GM23338 (cell line): ENCODE measurements around the gene KIFC3.

Experiments
- CREB1 ChIP-seq: fragments of 250-450 bp; sonication (Bioruptor Pico); IDR thresholded peaks from 2 replicates; pipeline ENCODE4 v1.5.0; 2020; ENCODE audit warnings: low read depth, mild to moderate bottlenecking, moderate library complexity
- EZH2 ChIP-seq: fragments of 200-600 bp; sonication (generic); IDR thresholded peaks from one replicate; pipeline ENCODE4 v1.8.0; 2017; ENCODE audit warnings: antibody characterized with exemption, mild to moderate bottlenecking, low read depth; ENCODE audit not compliant: unreplicated experiment
- EZH2phosphoT487 ChIP-seq: fragments of 200-600 bp; sonication (generic); IDR thresholded peaks from one replicate; pipeline ENCODE4 v1.8.1; 2018; ENCODE audit warnings: antibody characterized with exemption; ENCODE audit not compliant: unreplicated experiment
- JUNB ChIP-seq: IDR thresholded peaks from one replicate; pipeline ENCODE4 v1.6.1; 2016; ENCODE audit warnings: antibody characterized with exemption; ENCODE audit not compliant: unreplicated experiment
- POLR2AphosphoS5 ChIP-seq: IDR thresholded peaks from 2 replicates; pipeline ENCODE4 v1.6.1; 2016; ENCODE audit warnings: antibody characterized with exemption, low read depth
- TF ChIP-seq, protein P1 (sequence below), 2 experiments: fragments of 200-600 bp in 1 of 2; sonication (generic) in 1 of 2; conservative IDR thresholded peaks; 2 replicates each; pipeline versions ENCODE4 v1.5.1 to v1.6.1; 2016 to 2017; ENCODE audit warnings: antibody characterized with exemption in 2 of 2, low read depth in 2 of 2, mild to moderate bottlenecking in 2 of 2, moderate library complexity in 1 of 2
- TF ChIP-seq, protein P2 (sequence below): IDR thresholded peaks from one replicate; pipeline ENCODE4 v1.6.1; 2018; ENCODE audit warnings: antibody characterized with exemption; ENCODE audit not compliant: unreplicated experiment

DNA sequence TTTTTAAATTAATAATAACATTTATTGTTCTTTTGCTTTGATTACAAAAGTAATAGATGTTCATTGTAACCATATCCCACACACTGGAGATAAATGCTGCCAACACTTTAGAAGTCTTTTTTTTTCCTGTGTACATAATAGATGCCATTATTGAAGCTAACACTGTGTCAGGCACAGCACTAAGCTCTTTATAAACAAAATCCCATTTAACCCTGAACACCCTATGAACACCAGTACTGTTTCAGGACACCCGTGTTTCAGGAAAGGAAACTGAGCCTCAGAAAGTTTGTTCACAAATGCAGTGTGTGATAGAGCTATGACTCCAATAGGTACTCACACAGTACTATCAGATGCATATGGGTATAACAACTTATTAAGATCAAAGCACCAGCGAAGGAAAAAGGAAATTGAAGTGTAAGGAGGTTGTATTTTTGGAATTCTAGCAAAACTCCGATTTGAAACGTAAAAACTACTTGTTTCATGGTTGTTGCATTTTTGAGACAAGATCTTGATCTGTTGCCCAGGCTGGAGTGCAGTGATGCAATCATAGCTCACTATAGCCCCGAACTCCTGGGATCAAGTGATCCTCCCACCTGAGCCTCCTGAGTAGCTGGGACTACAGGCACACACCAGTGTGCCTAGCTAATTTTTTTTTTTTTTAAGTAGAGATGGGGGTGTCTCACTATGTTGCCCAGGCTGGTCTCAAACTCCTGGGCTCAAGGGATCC lies 2.0 kb upstream of the KIFC3 start:
- TF ChIP-seq, protein P1, sequence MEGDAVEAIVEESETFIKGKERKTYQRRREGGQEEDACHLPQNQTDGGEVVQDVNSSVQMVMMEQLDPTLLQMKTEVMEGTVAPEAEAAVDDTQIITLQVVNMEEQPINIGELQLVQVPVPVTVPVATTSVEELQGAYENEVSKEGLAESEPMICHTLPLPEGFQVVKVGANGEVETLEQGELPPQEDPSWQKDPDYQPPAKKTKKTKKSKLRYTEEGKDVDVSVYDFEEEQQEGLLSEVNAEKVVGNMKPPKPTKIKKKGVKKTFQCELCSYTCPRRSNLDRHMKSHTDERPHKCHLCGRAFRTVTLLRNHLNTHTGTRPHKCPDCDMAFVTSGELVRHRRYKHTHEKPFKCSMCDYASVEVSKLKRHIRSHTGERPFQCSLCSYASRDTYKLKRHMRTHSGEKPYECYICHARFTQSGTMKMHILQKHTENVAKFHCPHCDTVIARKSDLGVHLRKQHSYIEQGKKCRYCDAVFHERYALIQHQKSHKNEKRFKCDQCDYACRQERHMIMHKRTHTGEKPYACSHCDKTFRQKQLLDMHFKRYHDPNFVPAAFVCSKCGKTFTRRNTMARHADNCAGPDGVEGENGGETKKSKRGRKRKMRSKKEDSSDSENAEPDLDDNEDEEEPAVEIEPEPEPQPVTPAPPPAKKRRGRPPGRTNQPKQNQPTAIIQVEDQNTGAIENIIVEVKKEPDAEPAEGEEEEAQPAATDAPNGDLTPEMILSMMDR (conservative IDR thresholded peaks at IDR 0.05; ENCODE audit: low read depth in 2 of 2), result no peak
- TF ChIP-seq POLR2AphosphoS5 (no peak), EZH2phosphoT487 (no peak), EZH2 (no peak), CREB1 (CRISPR knock-in tag) (no peak), JUNB (no peak)
- TF ChIP-seq, protein P2, sequence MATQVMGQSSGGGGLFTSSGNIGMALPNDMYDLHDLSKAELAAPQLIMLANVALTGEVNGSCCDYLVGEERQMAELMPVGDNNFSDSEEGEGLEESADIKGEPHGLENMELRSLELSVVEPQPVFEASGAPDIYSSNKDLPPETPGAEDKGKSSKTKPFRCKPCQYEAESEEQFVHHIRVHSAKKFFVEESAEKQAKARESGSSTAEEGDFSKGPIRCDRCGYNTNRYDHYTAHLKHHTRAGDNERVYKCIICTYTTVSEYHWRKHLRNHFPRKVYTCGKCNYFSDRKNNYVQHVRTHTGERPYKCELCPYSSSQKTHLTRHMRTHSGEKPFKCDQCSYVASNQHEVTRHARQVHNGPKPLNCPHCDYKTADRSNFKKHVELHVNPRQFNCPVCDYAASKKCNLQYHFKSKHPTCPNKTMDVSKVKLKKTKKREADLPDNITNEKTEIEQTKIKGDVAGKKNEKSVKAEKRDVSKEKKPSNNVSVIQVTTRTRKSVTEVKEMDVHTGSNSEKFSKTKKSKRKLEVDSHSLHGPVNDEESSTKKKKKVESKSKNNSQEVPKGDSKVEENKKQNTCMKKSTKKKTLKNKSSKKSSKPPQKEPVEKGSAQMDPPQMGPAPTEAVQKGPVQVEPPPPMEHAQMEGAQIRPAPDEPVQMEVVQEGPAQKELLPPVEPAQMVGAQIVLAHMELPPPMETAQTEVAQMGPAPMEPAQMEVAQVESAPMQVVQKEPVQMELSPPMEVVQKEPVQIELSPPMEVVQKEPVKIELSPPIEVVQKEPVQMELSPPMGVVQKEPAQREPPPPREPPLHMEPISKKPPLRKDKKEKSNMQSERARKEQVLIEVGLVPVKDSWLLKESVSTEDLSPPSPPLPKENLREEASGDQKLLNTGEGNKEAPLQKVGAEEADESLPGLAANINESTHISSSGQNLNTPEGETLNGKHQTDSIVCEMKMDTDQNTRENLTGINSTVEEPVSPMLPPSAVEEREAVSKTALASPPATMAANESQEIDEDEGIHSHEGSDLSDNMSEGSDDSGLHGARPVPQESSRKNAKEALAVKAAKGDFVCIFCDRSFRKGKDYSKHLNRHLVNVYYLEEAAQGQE, result no peak
